Astrocyte of the cerebellum (primary cell): ENCODE data around the gene HCN4.

ENCODE experiments used
- DNase-seq: peaks from one replicate; pipeline ENCODE4 v3.0.0-alpha.2; 2011; ENCODE audit warnings: low read depth
- H3K4me3 ChIP-seq: 2 replicates; pipeline ENCODE4 v1.5.1; 2011; ENCODE audit warnings: mild to moderate bottlenecking, low read depth, low read length, moderate library complexity
- CTCF ChIP-seq: IDR thresholded peaks from 2 replicates; pipeline ENCODE4 v1.5.1; 2012; ENCODE audit warnings: low read length, low read depth, moderate library complexity, mild to moderate bottlenecking; ENCODE audit errors: missing control alignments
- in situ Hi-C: cut with HindIII; loops from 2 replicates; pipeline ENCODE4 v1.10.0; 2017; ENCODE audit warnings: low sequenced_read_pairs

Gene HCN4

GRCh38 chr15:73388256-73388781 lies 19.6 kb upstream of the HCN4 start:
- in situ Hi-C loops, result no loop called here
- peak; percentile 3 for DNase-seq
- no peak for TF ChIP-seq CTCF
- H3K4me3 ChIP-seq, result no peak overlapping the region

DNA sequence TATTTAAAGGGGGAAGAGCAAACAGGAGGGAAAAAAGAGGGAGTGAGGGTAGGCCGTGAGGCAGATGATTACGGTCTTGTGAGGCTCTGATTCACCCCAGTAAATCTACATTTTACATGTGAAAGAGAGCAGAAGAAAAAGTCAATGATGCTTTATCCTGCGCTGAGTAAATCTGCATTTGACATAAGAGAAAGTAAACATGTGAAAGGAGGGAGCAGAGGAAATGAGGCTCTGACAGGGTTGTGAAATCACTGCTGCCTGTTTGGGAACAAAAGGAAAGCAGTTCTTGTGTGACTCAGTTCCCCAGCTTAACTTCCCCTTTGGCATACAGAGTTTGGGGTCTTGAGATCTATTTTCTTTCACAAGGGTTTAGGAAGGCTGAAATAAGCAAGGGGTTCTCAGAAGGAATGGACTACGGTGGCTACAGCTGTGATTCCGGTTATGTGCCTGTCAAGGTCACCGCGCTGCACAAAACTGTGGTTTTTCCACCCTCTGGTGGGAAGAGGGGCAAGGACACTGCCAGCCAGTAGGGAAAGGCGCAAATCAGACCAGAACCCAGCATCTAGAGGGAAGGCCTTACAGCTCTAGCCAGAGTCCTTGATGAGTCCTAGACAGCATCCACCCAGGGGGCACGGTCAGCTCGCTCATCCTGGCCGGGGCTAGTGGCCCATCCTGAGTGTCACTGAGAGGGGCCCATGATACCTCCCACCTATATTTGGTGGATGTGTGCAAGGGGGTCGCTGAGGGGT lies 18.9 kb upstream of the HCN4 start:
- in situ Hi-C loops, result no loop called here
- H3K4me3 ChIP-seq, result no peak overlapping the region
- no peak for DNase-seq
- no peak for TF ChIP-seq CTCF

DNA sequence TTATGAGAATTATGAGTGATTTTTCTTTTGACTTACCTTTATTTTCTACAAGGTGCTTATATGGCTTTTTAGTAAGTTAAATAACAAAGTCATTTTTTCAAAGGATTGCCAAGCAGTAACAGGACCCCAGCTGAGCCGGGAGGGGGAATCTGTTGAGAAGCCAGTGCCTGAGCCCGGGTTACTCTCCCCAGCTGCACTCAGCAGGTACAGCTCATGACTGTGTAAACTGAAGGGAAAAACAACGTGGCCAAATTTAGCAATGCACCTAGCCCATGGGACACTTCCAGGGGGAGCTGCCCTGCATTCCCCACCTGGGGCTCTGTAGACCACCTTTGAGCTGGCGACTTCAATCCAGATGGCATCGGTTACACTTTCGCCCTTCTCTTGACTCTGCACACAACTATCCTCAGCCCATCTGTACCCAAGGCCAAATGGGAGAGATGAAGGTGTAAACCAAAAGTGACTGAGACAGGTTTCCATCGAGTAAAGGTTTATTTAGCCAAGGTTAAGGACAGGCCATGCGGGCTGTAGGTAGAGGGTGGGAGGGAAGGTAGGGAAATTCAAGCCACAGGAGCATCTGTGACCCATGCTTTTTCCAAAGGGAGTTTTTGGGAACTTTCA lies 18.2 kb upstream of the HCN4 start:
- TF ChIP-seq CTCF, result no peak
- no peak overlapping the region for H3K4me3 ChIP-seq
- in situ Hi-C loops, result no loop called here
- no peak for DNase-seq

GRCh38 chr15:73386238-73386637 lies 17.5 kb upstream of the HCN4 start:
- in situ Hi-C loops, result no loop called here
- DNase-seq, result no peak
- TF ChIP-seq CTCF, result no peak
- H3K4me3 ChIP-seq, result no peak overlapping the region

DNA sequence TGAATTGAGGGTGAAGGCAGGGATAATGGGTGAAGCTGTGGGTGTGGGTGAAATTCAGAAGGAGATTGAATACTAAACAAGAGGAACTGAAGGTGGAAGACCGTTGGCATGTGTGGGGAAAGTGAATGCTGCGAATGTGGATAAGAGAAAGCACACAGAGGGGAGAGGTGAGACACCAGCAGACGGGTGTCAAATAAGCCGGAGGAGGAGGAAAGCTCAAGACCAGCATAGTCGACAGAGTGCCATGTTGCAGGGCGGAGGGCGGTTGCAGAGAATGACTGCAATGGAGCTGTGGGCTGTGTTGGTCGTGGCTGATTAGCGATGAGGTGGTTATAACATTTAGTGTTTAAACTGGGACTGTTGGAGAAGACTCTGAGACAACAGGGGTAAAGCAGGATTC lies 16.4 kb upstream of the HCN4 start:
- no peak overlapping the region for H3K4me3 ChIP-seq
- DNase-seq, result no peak
- in situ Hi-C loops, result no loop called here
- TF ChIP-seq CTCF, result no peak

DNA sequence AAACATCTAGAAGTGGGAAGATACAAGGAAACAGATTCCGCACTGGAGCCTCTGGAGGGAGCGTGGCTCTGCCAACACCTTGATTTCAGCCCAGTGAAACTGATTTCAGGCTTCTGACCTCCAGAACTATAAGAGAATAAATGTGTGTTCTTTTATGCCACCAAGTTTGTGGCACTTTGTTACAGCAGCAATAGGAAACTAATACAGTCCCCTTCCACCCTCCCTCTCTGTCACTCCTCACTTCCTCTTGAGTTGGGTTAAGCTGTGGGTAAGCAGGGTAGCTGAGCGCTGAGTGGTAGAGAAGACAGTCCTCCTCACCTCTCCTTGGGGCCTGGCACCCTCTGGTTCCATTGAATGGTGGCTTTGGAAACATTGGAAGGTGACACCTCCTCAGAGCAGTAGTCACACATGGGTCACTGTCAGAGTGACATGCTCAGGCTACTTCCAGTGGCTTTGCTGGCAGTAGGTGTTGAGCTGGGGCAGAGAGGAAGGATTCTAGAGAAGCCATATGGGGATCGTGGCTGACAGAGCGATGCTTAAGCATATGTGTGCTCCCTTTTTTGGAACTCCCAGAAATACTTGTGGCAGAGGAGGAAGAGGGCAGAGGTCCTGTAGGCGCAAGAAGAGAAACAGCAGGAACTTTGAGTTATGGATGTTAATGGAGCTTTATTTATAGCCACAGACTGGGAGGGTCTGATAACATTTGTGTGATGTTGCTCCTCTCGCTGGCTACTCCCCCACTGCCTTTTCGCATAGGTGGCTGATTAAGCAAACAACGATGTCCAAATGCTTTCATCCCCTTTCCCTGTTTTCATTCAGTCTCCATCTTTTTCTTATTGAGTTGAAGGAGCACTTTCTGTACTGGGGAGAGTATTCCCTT lies 14.8 kb upstream of the HCN4 start:
- no peak for DNase-seq
- TF ChIP-seq CTCF, result no peak
- in situ Hi-C loops, result no loop called here
- no peak overlapping the region for H3K4me3 ChIP-seq
